ENCODE measurements around the gene TAS1R2. TPM values are rescaled to one million over a fixed set of nuclear protein-coding genes. Genes with fewer than 3 reads are reported as not detected.

The TAS1R2 gene
- total RNA-seq, 3 donors from 2014 or later = not detected

DNA sequence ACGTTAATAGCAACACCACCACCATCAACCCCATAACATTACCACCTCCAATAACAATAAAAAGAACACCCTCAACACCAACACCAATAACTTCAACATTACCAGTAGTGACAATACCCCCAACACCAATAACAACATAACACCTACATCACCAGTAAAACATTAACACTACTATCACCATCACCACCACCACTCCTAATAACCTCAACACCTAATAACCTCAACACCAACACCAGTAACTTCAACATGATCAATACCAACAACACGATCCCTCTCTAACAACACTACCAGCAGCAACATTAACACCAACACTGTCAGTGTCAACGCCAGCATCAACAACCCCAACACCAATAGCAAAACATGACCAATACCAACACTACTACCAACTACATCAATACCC lies 57.2 kb downstream of the TAS1R2 start:
- Histone ChIP-seq H3K36me3 (ENCODE audit: low read depth) (no peaks in the 10 kb centered on the region), H3K9me3 (no peaks in the 10 kb centered on the region), H3K4me3 (no peak overlapping the region), H3K4me1 (ENCODE audit: low read depth) (no peaks in the 10 kb centered on the region)
- intact Hi-C loops (cut with DNase I, micrococcal nuclease) = no loop called here
- ATAC-seq (no peak), DNase-seq (no peak)
- TF ChIP-seq, protein P1, sequence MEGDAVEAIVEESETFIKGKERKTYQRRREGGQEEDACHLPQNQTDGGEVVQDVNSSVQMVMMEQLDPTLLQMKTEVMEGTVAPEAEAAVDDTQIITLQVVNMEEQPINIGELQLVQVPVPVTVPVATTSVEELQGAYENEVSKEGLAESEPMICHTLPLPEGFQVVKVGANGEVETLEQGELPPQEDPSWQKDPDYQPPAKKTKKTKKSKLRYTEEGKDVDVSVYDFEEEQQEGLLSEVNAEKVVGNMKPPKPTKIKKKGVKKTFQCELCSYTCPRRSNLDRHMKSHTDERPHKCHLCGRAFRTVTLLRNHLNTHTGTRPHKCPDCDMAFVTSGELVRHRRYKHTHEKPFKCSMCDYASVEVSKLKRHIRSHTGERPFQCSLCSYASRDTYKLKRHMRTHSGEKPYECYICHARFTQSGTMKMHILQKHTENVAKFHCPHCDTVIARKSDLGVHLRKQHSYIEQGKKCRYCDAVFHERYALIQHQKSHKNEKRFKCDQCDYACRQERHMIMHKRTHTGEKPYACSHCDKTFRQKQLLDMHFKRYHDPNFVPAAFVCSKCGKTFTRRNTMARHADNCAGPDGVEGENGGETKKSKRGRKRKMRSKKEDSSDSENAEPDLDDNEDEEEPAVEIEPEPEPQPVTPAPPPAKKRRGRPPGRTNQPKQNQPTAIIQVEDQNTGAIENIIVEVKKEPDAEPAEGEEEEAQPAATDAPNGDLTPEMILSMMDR (IDR thresholded peaks at IDR 0.05) = no peak

DNA sequence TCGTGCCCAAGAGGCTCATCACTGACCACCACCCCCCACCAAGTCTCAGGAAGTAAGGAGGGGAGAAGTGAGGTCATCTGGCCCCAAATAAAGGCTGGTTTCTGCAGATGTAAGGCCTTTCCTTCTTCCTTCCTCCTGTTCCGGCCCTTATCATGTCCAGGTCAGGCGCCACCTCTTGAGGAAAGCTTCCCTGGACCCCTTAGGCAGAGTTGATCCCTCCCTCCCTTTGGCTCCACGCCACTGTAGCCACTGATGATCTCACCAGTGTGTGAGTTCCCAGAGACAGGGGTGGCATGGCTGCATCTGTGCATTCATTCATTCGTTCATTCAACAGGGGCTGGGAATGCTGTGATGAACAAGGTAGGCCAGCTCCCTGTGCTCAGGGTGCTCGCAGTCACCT lies 59.2 kb downstream of the TAS1R2 start:
- TF ChIP-seq, protein P1 (IDR thresholded peaks at IDR 0.05) = no peak
- no peaks in the 10 kb centered on the region for H3K4me1 ChIP-seq (ENCODE audit: low read depth)
- no peaks in the 10 kb centered on the region for H3K36me3 ChIP-seq (ENCODE audit: low read depth)
- intact Hi-C loops (cut with DNase I, micrococcal nuclease) = no loop called here
- DNase-seq = no peak
- no peak for ATAC-seq
- H3K4me3 ChIP-seq = no peak overlapping the region
- no peaks in the 10 kb centered on the region for H3K9me3 ChIP-seq

DNA sequence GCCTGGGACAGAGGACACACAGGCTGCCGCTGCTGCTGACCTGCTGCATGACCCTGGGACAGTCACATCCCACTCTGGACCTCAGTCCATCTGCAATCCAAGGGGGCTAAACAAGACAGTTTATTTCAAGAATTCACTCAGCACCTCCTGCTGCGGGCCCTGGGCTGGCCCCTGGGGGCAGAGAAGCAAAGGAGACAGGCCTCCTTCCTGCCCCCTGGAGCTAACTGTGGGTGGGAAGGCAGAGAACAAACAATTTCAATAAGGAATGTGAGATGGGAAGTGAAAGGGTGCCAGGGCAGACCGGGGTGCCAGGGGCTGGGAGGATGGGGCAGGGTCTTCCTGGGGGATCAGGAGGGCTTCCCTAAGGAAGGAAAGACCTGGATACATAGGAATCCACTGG lies 60.0 kb downstream of the TAS1R2 start:
- H3K36me3 ChIP-seq (ENCODE audit: low read depth) = no peaks in the 10 kb centered on the region
- intact Hi-C loops (cut with DNase I, micrococcal nuclease) = no loop called here
- DNase-seq (no peak), ATAC-seq (no peak)
- no peaks in the 10 kb centered on the region for H3K9me3 ChIP-seq
- H3K4me3 ChIP-seq = no peak overlapping the region
- TF ChIP-seq, protein P1 (IDR thresholded peaks at IDR 0.05) = no peak
- no peaks in the 10 kb centered on the region for H3K4me1 ChIP-seq (ENCODE audit: low read depth)

DNA sequence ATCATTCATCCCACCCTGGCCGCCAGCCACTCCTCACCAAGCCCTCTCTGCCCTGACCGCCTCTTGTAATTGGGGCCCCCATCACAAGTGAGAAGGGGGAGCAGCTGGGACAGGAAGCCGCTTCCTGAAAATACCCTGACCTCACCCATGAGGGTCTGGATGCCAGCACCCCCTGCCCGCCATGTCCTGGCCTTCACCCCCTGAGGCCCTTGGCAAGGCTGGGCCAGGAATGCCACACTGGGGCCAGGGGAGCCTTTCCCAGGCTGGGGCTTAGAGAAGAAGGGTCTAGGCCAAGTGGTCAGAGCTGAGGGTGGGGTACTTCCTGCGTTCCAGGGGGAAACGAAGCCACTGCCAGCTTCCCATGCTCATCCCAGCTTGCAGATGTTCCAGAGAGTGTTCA lies 60.5 kb downstream of the TAS1R2 start:
- Histone ChIP-seq H3K4me1 (ENCODE audit: low read depth) (no peaks in the 10 kb centered on the region), H3K36me3 (ENCODE audit: low read depth) (no peaks in the 10 kb centered on the region), H3K9me3 (no peaks in the 10 kb centered on the region), H3K4me3 (no peak overlapping the region)
- ATAC-seq = no peak
- TF ChIP-seq, protein P1 (IDR thresholded peaks at IDR 0.05) = no peak
- intact Hi-C loops (cut with DNase I, micrococcal nuclease) = no loop called here
- DNase-seq = no peak

DNA sequence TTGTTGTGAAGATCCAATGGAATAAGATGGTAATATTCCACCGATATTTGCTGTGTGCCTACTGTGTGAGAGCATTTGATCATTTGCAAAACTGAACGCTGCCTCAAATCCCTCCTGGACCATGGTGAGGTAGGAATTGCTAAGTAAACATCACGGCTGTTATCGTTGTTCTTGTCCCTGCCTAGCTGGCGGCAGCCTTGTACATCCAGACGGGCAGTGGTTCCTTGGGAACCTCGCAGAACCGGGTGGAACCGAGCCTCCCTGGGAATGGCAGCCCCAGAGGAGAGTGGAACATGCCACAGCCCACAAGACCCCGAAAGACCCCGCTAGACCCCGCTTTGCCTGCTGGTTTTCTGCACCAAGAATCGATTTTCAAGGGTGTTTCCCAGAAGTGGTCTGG lies 60.9 kb downstream of the TAS1R2 start:
- TF ChIP-seq, protein P1 (IDR thresholded peaks at IDR 0.05) = no peak
- H3K4me3 ChIP-seq = no peak overlapping the region
- H3K36me3 ChIP-seq (ENCODE audit: low read depth) = no peaks in the 10 kb centered on the region
- no peaks in the 10 kb centered on the region for H3K4me1 ChIP-seq (ENCODE audit: low read depth)
- H3K9me3 ChIP-seq = no peaks in the 10 kb centered on the region
- ATAC-seq (no peak), DNase-seq (no peak)
- intact Hi-C loops (cut with DNase I, micrococcal nuclease) = no loop called here

DNA sequence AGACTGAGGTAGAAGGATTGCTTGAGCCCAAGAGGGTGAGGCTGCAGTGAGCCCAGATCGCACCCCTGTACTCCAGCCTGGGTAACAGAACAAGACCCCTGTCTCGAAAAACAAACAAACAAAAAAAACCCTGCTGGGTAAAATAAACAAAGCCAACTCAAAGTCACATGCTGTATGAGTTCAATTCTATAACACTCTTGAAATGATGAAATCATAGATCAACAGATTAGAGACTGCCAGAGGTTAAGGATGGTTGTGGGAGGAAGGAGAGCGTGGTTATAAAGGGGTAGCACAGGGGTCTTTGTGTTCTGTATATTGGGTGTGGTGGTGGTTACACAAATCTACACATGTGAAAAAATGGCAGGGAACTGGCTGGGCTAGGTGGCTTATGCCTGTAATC lies 62.5 kb downstream of the TAS1R2 start:
- H3K4me1 ChIP-seq (ENCODE audit: low read depth) = no peaks in the 10 kb centered on the region
- ATAC-seq (no peak), DNase-seq (no peak)
- H3K9me3 ChIP-seq = no peaks in the 10 kb centered on the region
- TF ChIP-seq, protein P1 (IDR thresholded peaks at IDR 0.05) = no peak
- intact Hi-C loops (cut with DNase I, micrococcal nuclease) = no loop called here
- no peaks in the 10 kb centered on the region for H3K36me3 ChIP-seq (ENCODE audit: low read depth)
- no peak overlapping the region for H3K4me3 ChIP-seq

Measured in mucosa of descending colon (tissue), 3 donors.